ENCODE data around the gene KRTAP4-11. TPM values are rescaled to one million over a fixed set of nuclear protein-coding genes. Genes with fewer than 3 reads are reported as not detected.
"Not testable (repeated sequence)": the region's sequence is repeated elsewhere in the genome, so short reads cannot be mapped to it uniquely, and the experiment has no call there.

The KRTAP4-11 gene
- not detected for total RNA-seq
- polyA plus RNA-seq = not detected
- 0 reads per million in 6 experiments for total RNA-seq

DNA sequence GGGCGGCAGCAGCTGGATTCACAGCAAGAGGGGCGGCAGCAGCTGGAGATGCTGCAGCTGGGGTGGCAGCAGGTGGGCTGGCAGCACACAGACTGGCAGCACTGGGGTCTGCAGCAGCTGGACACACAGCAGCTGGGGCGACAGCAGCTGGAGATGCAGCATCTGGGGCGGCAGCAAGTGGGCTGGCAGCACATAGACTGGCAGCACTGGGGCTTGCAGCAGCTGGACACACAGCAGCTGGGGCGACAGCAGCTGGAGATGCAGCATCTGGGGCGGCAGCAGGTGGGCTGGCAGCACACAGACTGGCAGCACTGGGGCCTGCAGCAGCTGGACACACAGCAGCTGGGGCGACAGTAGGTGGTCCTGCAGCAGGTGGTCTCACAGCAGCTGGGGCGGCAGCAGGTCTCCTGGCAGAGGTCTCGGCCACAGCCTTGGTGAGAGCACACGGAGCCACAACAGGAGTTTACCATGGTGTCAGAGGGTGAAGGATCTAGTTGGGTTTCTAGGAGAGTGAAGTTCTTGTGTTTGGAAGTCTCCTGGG lies at the start of gene KRTAP4-11:
Gene KRTAP4-11 (minus strand): TSS at position 528 of the 541 bp plus-strand sequence. CDS start 58 bp downstream, at position 470.
- Mint-ChIP-seq H3K4me3 (peak within 1 kb of the TSS in 3 of 10 donors; percentile 9 to 49 (median 19)), H3K4me1 (peaks cover 24 to 62% (median 53%) of the 10 kb centered on the region in 4 donors)
- not testable (repeated sequence) for H3K27me3 Mint-ChIP-seq

GRCh38 chr17:41167561-41167960 lies 49.4 kb upstream of the KRTAP4-11 start:
- POLR2A ChIA-PET = no interaction called here
- H3K27me3 Mint-ChIP-seq = no peaks in the 10 kb centered on the region
- H3K9me3 Mint-ChIP-seq = no peaks in the 10 kb centered on the region
- H3K27ac Mint-ChIP-seq = peak overlapping the region in 3 of 10 donors; percentile 2 to 81 (median 70)
- no peak for DNase-seq
- no peak for ATAC-seq
- peaks cover 2 to 6% (median 4%) of the 10 kb centered on the region in 4 donors for H3K4me1 Mint-ChIP-seq
- H3K36me3 Mint-ChIP-seq = no peaks in the 10 kb centered on the region
- no peak overlapping the region for H3K4me3 Mint-ChIP-seq

More for the DNA sequence above, at the start of gene KRTAP4-11:
- H3K9me3 Mint-ChIP-seq, H3K36me3 Mint-ChIP-seq, ATAC-seq, DNase-seq, POLR2A ChIA-PET: not testable (repeated sequence)
- H3K27ac Mint-ChIP-seq = peak within 1 kb of the TSS in 5 of 10 donors; percentile 18 to 78 (median 22)

DNA sequence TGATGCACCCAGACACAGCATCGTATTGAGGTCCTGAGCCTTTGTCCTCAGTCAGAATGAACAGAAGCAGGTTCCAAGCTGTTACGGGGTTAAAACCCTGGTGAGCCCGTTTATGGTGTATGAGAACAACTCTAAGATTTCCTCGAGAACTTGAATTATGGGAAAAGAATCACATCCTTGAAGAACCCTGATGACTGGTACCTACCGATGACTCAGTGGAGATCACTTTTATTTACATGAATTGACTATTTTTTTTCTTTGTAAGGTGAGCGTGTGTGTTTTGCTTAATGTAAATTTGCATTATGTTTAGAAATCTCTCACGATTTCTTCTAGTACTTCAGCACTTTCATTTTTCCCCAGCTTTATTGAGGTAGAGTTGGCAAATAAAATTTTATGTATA lies 45.7 kb upstream of the KRTAP4-11 start:
- Mint-ChIP-seq H3K27me3 (peaks cover 0 to 2% (median 0%) of the 10 kb centered on the region in 5 donors), H3K4me3 (no peak overlapping the region), H3K27ac (no peak overlapping the region), H3K4me1 (peaks cover 0 to 6% (median under 1%) of the 10 kb centered on the region in 4 donors), H3K9me3 (no peaks in the 10 kb centered on the region), H3K36me3 (no peaks in the 10 kb centered on the region)
- POLR2A ChIA-PET = no interaction called here
- DNase-seq = no peak
- no peak for ATAC-seq

GRCh38 chr17:41160648-41161047 lies 42.5 kb upstream of the KRTAP4-11 start, which contains the start of gene KRTAP4-4:
TSS of gene KRTAP4-4 (minus strand) at chr17:41160748. CDS start at chr17:41160691, 57 bp downstream.
- Mint-ChIP-seq H3K36me3 (no peaks in the 10 kb centered on the region), H3K4me1 (peaks cover 0 to 4% (median 0%) of the 10 kb centered on the region in 4 donors), H3K4me3 (no peak within 1 kb of the TSS), H3K27ac (peak within 1 kb of the TSS in 4 of 10 donors; percentile 9 to 68 (median 42)), H3K27me3 (peaks cover 0 to 3% (median 0%) of the 10 kb centered on the region in 5 donors), H3K9me3 (no peaks in the 10 kb centered on the region)
- ATAC-seq = no peak
- DNase-seq = no peak
- POLR2A ChIA-PET = no interaction called here

DNA sequence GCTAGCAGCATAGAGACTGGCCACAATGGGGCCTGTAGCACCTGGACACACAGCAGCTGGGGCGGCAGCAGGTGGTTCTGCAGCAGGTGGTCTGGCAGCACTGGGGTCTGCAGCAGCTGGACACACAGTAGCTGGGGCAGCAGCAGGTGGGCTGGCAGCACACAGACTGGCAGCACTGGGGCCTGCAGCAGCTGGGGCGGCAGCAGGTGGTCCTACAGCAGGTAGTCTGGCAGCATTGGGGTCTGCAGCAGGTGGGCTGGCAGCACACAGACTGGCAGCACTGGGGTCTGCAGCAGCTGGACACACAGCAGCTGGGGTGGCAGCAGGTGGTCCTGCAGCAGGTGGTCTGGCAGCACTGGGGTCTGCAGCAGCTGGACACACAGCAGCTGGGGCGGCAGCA lies 42.0 kb upstream of the KRTAP4-11 start:
- H3K9me3 Mint-ChIP-seq, H3K36me3 Mint-ChIP-seq, H3K4me3 Mint-ChIP-seq, ATAC-seq, DNase-seq, H3K4me1 Mint-ChIP-seq, POLR2A ChIA-PET, H3K27me3 Mint-ChIP-seq: not testable (repeated sequence)
- peak overlapping the region in 1 of 10 donors; percentile 31 for H3K27ac Mint-ChIP-seq

GRCh38 chr17:41153856-41154255 lies 35.7 kb upstream of the KRTAP4-11 start:
- H3K36me3 Mint-ChIP-seq = no peaks in the 10 kb centered on the region
- H3K4me3 Mint-ChIP-seq = no peak overlapping the region
- H3K9me3 Mint-ChIP-seq = no peaks in the 10 kb centered on the region
- peaks cover 0 to 10% (median 4%) of the 10 kb centered on the region in 4 donors for H3K4me1 Mint-ChIP-seq
- no peak overlapping the region for H3K27ac Mint-ChIP-seq
- POLR2A ChIA-PET = no interaction called here
- H3K27me3 Mint-ChIP-seq = peaks cover 0 to 7% (median 0%) of the 10 kb centered on the region in 5 donors
- DNase-seq = no peak
- ATAC-seq = no peak

GRCh38 chr17:41151525-41151924 lies 33.4 kb upstream of the KRTAP4-11 start:
- ATAC-seq = no peak
- H3K4me3 Mint-ChIP-seq = no peak overlapping the region
- no peaks in the 10 kb centered on the region for H3K36me3 Mint-ChIP-seq
- POLR2A ChIA-PET = no interaction called here
- no peak overlapping the region for H3K27ac Mint-ChIP-seq
- DNase-seq = no peak
- peaks cover 0 to 4% (median 0%) of the 10 kb centered on the region in 5 donors for H3K27me3 Mint-ChIP-seq
- H3K9me3 Mint-ChIP-seq = no peaks in the 10 kb centered on the region
- peaks cover 0 to 18% (median 6%) of the 10 kb centered on the region in 4 donors for H3K4me1 Mint-ChIP-seq

GRCh38 chr17:41150026-41150425 lies 31.9 kb upstream of the KRTAP4-11 start:
- DNase-seq (no peak), ATAC-seq (no peak)
- H3K27ac Mint-ChIP-seq = no peak overlapping the region
- H3K36me3 Mint-ChIP-seq = no peaks in the 10 kb centered on the region
- H3K4me1 Mint-ChIP-seq = peaks cover 0 to 27% (median 7%) of the 10 kb centered on the region in 4 donors
- POLR2A ChIA-PET = interaction anchor here (0.6 kb wide), 1 partner anchor 524 kb away, joined by 3 read pairs; no protein-coding TSS in a partner anchor
- no peak overlapping the region for H3K4me3 Mint-ChIP-seq
- peaks cover 0 to 4% (median 0%) of the 10 kb centered on the region in 5 donors for H3K27me3 Mint-ChIP-seq
- H3K9me3 Mint-ChIP-seq = peaks cover 0 to 3% (median 0%) of the 10 kb centered on the region in 9 donors

GRCh38 chr17:41149652-41149985 lies 31.4 kb upstream of the KRTAP4-11 start, which contains the start of gene KRTAP4-5:
TSS of gene KRTAP4-5 (minus strand) at chr17:41149825. CDS start at chr17:41149767, 58 bp downstream.
- DNase-seq = no peak
- ATAC-seq = no peak
- Mint-ChIP-seq H3K9me3 (peaks cover 0 to 4% (median 0%) of the 10 kb centered on the region in 9 donors), H3K4me1 (peaks cover 0 to 31% (median 8%) of the 10 kb centered on the region in 4 donors), H3K27ac (no peak within 1 kb of the TSS), H3K27me3 (peaks cover 0 to 4% (median 0%) of the 10 kb centered on the region in 5 donors), H3K4me3 (no peak within 1 kb of the TSS), H3K36me3 (no peaks in the 10 kb centered on the region)
- POLR2A ChIA-PET = no interaction called here

- POLR2A ChIA-PET, H3K27ac Mint-ChIP-seq, H3K27me3 Mint-ChIP-seq, DNase-seq, ATAC-seq, H3K9me3 Mint-ChIP-seq, H3K36me3 Mint-ChIP-seq, H3K4me3 Mint-ChIP-seq: not testable (repeated sequence)
- H3K4me1 Mint-ChIP-seq = peaks cover 0 to 31% (median 8%) of the 10 kb centered on the region in 4 donors
Observed at GRCh38 chr17:41148971-41149651, 30.9 kb upstream of the KRTAP4-11 start.

DNA sequence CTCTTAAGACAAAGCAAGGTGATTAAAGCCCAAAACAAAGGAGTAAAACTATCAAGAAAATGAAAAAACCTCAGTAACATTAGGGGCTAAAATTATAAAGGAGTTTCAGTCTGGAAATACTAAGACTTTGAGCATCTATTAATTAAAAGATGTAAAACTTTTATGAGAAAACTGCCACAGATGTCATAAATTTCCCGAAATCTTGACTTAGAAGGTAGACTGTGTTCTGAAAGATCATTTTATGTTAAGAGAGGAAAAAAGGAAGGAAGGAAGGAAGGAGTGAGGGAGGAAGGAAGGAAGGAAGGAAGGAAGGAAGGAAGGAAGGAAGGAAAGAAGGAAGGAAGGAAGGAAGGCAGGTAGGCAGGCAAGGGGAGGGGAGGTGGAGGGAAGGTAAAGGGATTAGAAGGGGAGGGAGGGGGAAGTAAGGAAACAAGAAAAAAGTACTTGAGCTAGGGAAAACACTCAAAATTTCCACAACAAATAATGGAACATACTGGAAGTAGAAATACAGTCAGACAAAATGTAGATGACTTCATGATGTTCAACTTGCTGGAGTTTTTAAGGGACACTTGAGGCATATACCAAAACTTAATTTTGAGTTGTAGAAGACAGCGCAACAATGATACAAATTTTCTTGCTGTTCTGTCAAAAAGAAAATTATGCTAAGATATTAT lies 29.5 kb upstream of the KRTAP4-11 start:
- peak overlapping the region in 2 of 10 donors; percentile 10 to 17 for H3K27ac Mint-ChIP-seq
- no peaks in the 10 kb centered on the region for H3K27me3 Mint-ChIP-seq
- peaks cover 0 to 26% (median 7%) of the 10 kb centered on the region in 4 donors for H3K4me1 Mint-ChIP-seq
- ATAC-seq = no peak
- H3K4me3 Mint-ChIP-seq = no peak overlapping the region
- POLR2A ChIA-PET = no interaction called here
- DNase-seq = no peak
- peaks cover 0 to 12% (median 10%) of the 10 kb centered on the region in 3 donors for H3K36me3 Mint-ChIP-seq
- peaks cover 0 to 16% (median 13%) of the 10 kb centered on the region in 9 donors for H3K9me3 Mint-ChIP-seq

GRCh38 chr17:41145261-41145660 lies 27.1 kb upstream of the KRTAP4-11 start:
- no peak overlapping the region for H3K27ac Mint-ChIP-seq
- POLR2A ChIA-PET = no interaction called here
- DNase-seq (no peak), ATAC-seq (no peak)
- peaks cover 0 to 29% (median 13%) of the 10 kb centered on the region in 3 donors for H3K36me3 Mint-ChIP-seq
- peak overlapping the region in 1 of 10 donors; percentile 16 for H3K4me3 Mint-ChIP-seq
- peaks cover 2 to 26% (median 8%) of the 10 kb centered on the region in 4 donors for H3K4me1 Mint-ChIP-seq
- no peaks in the 10 kb centered on the region for H3K27me3 Mint-ChIP-seq
- H3K9me3 Mint-ChIP-seq = peaks cover 0 to 37% (median 23%) of the 10 kb centered on the region in 9 donors
